HG03571 (cell line): ENCODE results near the gene CRB2.
"Not testable (repeated sequence)": the region's sequence is repeated elsewhere in the genome, so short reads cannot be mapped to it uniquely, and the experiment has no call there.

Source experiments
- ATAC-seq: cut with Tn5 transposase; IDR thresholded peaks from one replicate; pipeline ENCODE4 v1.9.1; 2021; ENCODE audit not compliant: unreplicated experiment

The CRB2 gene

DNA sequence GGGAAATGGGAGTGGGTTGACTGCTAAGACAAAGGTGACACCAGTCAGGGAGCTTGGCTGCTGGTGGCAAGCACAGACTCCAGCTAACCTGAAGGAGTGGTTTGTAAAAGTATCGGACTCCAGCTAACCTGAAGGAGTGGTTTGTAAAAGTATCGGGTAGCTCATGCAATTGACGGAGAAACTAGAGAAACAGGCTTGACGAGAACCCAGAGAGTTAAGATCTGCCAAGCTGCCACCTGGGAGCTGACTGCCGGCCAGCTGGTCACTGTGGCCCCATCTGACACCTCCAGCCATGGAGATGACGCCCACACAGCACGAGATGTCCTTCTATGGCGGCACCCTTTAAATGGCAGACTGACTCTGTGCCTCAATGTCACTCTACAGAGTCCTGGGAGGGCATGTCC lies 28.3 kb upstream of the CRB2 start:
- no peak for ATAC-seq

DNA sequence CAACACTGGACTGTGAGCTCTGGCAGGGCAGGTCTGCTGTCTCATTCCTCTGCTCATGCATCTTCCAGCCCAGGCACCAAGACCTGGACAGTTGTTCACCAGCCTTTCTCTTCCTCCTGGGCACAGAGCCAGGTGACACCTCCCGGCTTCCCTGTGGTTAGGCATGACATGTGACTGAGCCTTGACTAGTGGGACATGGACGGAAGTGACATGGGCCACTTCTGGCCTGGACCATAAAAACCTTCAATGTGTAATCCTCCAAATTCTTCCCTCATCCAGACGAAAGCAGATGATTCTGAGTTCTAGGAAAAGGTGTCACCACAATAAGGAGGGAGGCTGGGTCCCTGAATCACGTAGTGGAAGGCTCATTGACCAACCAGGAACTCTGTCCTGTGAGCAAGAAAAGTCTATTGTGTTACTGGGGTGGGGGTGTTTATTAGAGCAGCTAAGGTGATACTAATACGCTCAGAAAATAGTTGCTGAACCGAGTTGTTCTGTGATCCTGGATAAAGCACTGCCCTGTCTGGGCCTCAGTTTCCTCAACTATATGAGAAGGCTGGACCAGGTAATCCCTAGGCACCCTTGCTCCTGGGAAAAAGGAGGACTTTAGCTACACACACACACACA lies 26.6 kb upstream of the CRB2 start:
- no peak for ATAC-seq

DNA sequence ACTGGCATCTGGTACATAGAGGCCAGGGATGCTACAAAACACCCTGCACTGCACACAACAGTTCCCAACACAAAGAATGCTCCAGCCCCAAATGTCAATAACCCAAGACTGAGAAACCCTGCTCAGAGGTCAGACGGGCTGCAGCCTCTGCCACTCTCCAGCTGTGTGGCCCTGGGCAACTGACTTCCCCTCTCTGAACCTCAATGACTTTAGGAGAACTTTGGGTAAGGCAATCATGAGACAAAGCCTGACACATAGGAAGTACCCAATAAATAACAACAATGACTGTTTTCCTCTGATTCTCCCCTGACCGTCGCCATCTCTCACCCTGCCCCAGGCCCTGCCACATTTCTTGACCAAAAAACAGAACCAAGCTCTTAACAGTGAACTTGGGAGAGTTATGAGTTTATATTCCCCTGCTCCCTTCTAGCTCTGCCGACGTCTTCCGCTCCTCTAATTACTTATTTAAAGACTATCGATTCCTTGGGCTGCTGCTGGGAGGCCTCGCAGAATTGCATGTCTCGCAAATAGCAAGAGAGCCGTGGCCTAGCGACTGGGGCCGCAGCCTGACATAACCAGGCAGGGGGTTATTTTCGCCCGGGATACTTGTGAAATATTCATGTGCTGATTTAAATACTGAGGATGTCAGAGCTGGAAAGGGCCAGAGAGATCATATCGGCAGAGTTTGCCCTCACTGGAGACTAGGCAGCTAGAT lies 24.5 kb upstream of the CRB2 start:
- ATAC-seq: no peak

DNA sequence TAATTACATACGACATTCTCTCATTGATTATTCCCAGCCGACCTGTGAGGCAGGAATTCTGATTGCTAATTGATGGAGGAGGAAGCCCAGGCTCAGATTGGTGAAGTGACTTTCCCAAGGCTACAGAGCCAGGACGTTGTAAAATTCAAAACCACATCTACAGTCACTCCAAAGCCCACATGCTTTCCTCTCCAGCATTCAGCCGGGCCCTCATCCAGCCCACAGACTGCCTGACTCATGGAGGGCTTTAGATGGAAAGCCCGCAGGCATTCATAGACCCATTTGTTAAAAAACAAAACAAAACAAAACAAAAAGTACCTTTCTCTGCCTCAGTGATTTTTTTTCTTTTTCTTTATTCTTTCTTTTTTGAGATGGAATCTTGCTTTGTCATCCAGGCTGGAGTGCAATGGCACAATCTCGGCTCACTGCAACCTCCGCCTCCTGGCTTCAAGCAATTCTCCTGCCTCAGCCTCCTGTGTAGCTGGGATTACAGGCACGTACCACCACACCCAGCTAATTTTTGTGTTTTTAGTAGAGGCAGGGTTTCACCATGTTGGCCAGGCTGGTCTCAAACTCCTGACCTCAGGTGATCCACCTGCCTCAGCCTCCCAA lies 22.8 kb upstream of the CRB2 start:
- not testable (repeated sequence) for ATAC-seq

DNA sequence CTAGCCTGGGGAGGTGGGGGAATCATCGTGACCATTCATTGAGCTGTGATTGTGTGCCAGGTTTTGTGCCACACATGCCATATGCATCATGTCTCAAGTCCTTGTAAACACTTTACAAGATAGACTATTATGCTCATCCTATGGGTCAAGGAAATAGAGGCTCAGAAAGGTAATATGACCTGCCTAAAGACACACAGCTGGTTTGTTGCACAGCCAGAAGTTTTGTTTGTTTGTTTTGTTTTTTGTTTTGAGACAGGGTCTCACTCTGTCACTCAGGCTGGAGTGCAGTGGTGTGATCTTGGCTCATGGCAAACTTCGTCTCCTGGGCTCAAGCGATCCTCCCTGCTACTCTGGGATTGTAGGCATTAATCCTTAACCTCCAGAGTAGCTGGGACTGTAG lies 21.4 kb upstream of the CRB2 start:
- no peak for ATAC-seq

DNA sequence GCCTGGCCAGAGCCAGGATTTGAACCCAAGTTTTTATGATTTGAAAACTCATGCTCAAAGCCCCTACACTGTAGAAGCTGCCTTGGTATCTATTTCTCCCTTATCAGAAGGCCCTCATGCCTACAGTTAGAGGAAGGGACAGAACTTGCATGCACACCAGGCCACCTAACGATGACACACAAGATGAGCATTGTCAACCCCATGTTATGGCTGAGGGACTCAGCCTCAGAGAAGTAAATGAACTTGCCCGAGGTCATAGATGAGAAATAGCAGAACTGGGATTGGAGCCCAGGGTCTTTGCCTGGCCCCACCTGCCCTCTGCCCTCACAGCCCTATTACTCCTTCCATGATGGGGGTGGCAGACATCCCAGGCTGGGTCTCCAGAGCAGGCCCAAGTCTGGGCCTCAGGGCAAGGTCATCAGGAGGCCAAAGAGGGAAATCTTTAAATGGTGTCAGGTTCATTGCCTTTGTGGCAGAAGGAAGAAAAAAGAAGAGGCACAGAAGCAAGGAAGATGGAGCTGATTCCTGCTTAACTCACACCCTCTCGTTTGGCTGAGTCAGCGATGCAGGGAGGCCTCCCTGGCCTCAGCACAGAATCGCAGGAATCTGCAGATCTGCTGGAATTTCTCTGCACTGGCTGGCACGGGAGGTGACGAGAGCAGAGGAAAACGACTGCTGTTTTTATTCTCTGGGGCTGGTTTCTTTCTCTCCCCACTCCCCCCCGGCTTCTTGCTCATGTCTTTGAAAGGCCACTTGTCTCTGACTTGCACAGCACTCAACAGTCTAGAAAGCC lies 20.6 kb upstream of the CRB2 start:
- no peak for ATAC-seq

DNA sequence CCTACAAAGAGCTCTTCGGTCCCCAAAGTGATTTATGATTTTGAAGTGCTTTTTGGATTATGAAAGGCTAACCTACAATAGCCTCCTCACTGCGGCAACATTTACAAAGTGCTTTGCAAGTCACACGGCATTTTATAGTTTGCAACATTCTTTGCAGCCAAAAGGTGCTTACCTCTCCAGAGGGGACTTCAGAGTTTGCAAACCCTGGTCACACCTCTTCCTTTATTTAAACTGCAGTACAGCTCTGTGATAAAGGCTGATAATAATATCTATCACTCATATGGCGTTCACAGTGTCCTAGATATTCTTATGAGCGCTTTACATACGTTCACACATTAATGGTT lies 20.0 kb upstream of the CRB2 start:
- ATAC-seq: no peak

DNA sequence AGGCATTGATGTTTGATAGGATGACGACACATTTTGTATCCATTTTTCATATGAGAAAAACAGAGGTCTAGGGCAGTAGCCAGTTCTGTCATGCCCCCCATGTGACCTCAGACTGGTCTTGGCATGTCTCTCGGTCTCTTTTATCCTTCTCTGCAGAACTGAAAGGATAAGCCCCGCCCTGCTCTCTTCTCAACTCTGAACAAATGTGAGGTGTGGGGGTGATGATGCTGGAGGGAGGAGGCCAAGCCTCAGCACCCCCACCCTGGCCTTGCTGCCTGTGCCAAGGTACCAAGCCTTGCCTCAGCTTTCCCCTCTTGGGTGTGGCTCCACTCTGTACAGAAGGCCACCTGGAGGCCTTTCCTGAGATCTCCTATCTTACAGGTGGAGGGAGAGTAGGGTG lies 19.5 kb upstream of the CRB2 start:
- ATAC-seq: no peak

DNA sequence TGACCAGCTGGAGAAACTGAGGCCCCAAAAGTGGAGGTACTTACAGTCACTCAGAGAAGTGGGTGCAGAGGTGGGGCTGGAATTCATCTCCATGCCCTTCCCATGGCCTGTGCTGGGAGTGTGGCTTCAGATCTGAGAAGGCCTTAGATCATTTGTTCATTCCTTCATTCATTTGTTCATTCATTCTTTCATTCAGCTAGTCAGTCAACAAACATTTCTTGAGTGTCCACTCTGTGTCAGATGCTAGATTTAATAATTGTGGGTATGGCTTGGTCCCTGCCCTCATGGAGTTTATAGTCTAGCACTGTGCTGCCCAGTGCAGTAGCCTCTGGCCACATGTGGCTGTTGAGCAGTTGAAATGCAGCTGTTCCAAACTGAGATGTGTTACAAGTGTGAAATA lies 19.0 kb upstream of the CRB2 start:
- no peak for ATAC-seq

DNA sequence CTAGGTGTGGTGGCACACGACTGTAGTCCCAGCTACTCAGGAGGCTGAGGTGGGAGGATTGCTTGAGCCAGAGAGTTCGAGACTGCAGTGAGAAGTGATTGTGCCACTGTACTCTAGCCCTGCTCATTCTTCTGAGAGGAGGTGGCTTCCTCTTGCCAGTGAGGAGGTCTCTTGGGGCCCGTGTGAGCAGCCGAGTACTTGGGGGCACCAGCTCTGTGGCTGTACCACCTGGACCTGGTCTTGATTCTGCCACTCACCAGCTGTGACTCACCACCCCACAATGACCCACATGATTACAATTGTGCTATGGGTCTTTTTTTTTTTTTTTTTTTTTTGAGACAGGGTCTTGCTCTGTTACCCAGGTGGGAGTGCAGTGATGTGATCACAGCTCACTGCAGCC lies 18.0 kb upstream of the CRB2 start:
- ATAC-seq: no peak

DNA sequence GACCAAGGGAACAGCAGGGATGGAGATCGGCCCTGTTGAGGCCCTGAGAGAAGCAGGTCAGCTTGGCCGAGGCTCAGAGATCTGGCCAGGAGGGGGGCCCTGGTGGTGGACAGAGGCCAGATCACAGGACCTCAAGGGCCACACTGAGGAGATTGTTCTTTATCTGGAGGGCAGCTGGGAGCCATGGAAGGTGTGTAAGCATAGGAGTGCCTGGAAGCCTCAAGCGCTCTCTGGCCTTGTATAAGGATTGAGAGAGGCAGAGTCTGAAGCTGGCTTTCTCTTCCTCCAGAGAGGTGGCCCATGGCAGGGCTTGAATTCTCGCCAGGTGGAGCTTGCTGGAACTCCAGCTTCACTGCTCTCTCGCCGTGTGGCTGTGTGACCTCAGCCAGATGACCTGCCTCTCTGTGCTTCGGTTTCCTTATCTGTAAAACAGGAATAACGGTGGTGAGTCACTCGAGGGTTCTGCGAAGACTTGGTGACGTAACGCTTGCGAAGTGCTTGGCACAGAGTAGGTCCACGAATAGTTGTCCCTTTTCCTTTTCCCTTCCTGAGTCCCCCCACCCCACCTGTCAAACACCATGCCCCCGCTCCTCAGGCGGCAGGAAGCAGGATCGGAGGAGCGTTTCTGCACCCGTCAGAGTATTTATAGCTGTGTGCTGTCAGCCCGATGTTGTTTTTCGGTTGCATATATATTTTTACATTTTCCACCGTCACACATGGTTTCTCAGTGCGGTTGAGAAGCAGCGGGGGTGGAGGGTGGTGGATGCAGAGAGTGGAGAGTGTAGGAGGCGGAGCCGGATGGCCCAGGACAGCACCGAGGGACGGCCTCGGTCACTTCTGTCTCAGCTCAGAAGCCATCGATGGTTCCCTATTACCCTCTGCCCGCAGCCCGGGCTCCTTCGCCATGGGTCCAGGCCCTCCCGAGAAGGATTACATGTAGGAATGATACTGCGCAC lies 17.0 kb upstream of the CRB2 start:
- peak; percentile 62 for ATAC-seq

DNA sequence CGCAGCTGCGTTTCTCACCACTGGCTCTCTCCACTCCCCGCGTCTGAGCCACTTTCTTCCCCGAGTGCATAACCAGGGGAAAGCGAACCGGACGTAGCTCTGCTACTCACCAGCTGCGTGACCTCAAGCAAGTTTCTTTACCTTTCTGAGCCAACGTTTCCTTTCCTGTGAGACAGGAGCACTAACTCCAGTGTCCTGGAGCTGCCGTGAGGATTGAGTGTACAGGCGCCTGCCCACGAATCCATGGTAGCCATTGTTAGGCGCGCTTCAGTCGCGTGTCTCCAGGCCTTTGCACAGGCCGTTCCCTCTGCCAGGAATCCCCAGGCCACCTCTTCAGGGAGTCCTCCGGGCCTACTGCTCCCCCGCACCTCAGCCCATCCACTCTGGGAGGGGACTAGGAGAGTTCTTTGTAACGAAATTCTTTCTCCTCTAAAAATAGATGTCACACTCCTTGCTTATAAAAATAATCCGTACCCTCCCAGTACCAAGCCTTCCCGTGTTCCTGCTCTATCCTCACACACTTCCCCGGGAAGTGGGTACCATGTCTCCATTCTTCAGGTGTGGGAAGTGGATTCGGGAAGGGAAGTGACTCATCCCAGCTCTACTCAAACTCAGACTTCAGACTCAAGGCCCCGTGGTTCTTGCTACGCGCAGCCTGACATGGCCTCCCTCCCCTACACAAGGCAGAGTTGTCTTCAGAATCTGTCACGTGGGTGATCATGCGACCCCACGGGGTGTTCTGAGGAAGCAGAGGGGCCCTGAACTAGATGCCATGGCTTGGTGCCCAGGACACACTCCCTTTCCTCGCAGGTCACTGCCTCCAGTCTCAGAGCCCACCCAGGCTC lies 16.1 kb upstream of the CRB2 start:
- peak; percentile 33 for ATAC-seq

DNA sequence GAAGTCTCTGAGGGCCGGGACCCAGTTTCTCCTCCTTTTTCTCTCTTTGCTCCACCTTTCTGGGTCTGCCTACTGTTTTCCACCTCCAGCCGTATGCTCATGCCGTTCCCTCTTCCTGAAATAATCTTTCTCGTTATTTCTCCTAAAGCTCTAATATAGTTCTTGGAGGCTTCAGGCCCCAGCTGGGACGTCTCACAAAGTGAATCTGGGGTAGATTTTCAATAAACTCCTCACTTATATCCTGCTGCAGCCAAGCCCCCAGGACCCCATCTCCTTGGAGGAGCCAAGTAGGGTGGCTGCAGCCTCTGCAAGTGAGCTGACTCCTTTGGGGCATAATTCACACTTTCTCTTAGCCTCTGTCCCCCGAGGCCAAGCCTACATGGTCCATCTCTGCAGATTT lies 14.2 kb upstream of the CRB2 start:
- ATAC-seq: no peak

DNA sequence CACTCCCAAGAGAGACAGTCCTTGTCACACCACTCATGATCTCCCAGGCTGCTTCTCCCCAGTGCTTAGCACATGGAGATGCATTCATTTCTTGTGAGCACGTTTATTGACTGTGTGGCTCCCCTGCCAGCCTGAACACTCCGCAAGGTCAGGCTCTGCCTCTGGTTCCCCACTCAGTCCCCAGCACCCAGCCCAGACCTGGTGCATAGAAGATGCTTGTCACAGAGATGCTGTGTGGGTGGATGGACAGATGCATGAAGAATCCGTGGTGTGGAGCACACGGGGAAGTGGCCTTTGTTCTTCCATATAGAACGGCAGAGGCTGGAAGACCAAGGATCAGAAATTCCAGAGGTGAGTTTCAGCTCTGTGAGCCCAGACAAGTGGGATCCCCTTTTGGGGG lies 13.8 kb upstream of the CRB2 start:
- ATAC-seq: no peak

DNA sequence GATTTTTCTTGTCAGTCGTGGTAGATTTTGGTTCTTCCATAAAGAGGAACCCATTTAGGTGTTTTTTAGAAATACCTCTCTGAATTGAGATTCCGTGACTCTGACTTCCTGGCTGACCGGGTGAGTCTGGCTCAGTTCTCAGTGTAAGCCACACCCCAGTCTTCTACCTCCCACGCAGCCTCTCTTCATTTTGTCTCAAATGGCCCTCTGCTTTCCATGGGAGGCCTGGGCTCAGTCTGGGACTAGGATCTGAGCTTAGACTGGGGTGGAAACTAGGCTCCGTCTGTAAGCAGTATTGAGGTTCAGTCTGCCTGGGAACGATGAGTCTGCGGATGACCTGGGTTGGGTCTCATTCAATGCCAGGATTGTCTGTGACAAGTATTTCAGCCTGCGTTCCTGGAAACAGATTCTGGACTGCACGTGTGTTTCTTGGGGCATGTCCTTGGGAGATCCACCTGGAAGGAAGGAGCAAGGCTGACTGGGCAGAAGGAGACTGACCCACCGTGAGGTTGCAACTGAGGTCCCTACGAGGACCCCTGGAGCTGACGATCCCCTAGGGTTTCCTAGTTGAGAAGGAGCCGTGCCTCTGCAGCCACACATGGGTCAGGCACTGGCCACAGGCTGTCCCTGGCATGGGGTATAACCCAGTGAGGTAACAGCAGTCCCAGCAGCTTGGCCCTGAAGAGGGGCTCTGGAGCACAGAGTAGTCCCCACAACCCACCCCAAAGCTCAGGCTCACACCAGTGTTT lies 12.4 kb upstream of the CRB2 start:
- ATAC-seq: peak; percentile 31

DNA sequence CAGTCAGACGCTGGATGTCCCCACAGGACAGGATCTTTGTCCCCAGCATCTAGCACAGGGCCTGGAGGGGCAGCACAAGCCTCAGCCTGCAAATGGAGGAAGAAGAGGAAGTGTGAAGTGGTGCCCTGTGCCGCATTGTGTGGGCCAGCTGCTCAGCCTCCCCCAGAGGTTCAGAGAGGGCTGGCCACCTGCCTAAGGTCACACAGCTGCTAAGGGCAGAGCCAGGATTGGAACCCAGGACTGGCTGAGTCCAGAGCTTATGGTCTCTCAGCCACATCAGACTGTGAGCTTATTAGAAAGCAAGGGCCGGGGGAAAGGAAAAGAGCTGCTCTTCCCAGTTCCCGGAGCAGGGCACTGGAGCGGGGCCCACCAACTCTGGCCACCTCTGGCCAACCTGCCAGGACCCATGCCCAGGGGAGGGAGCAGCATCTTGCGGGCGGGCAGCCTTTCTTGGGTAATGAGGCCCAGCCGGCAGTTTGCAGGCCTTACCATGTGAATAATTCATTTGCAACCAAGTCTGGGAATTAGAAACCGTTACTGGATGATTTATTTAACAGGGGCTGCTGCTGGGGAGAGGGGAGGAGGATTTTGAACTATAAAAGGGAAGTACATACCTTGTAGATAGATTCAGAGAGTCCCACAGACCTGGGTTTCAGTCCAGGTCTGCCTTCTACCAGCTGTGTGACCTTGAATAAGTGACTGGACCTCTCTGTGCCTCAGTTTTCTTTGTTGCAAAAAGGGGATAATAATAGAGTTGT lies 11.6 kb upstream of the CRB2 start:
- ATAC-seq: no peak

DNA sequence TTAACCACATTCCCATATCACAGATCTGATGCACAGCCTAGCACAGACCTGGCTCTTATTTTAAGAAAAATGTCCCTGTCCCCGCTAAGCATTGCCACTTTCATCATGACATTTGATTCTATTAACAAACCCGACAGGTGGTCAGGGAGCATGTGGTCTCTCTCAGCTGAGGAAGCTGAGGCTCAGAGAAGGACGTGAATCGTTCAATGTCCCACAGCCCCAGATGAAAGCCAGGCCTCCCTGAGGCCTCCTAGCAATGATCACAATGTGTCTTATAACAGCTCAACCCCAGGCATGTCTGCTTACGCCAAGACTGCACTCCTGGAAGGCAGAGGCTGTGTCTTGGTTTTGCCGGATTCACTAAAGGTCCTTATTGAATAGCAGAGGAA lies 10.4 kb upstream of the CRB2 start:
- no peak for ATAC-seq

DNA sequence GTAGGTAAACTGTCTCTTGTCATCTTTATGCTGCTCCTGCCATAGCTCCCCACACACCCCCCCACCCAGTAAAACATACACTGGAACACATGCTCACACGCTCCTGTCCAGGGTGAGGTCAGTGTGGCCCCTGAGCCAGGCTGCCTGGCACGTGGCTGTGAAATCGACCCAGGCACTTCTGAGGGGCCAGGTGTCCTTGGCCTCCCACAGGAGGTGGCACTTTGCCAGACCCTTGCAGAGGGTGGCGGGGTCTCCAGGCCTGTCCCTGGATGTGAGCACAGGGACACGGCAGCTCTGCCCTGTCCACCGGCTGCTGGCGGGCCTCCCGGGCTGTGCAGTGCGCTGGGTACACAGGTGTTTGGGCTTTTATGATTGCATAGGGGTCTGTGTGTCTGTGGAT lies 10.0 kb upstream of the CRB2 start:
- no peak for ATAC-seq
